HG03159 (cell line): Measurements from ENCODE around the gene GFOD1.
"Not testable (repeated sequence)": the region's sequence is repeated elsewhere in the genome, so short reads cannot be mapped to it uniquely, and the experiment has no call there.

Experiments
- ATAC-seq: cut with Tn5 transposase; IDR thresholded peaks from one replicate; pipeline ENCODE4 v1.9.1; 2021; ENCODE audit warnings: mild to moderate bottlenecking, moderate library complexity; ENCODE audit not compliant: unreplicated experiment

The GFOD1 gene

DNA sequence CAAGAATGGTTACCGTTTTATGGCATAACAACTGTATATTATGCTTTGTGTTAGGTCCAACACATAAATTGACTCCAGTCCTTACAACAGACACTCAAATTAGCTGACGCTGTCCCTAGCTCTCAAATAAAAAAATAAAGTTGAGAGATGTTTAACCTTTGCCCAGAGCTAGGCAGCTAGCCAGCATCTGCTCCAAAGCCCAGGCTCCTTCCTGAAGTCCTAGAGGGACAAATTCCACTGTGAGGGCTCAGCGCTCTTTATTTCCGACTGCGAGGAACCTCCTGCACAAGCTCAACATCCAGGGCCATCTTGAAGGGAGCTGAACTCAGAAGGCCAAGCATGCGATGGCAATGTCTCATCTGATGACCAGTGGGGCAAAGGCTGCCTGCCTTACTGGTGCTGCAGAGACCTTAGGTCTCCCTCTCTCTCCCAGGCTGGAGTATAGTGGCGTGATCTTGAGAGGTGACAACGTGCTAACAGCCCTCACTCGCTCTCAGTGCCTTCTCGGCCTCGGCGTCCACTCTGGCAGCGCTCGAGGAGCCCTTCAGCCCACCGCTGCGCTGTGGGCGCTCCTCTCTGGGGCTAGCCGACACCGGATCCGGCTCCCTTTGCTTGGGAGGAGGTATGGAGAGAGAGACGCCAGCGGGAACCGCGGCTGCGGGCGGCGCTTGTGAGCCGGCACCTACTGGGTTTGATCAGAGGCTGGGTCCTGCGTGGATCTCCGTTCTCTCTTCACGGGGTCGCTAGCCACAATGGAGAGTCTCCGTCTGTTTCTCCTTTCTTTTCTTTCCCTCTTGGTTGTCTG, 24.7 kb upstream of the GFOD1 start:
- no peak for ATAC-seq

DNA sequence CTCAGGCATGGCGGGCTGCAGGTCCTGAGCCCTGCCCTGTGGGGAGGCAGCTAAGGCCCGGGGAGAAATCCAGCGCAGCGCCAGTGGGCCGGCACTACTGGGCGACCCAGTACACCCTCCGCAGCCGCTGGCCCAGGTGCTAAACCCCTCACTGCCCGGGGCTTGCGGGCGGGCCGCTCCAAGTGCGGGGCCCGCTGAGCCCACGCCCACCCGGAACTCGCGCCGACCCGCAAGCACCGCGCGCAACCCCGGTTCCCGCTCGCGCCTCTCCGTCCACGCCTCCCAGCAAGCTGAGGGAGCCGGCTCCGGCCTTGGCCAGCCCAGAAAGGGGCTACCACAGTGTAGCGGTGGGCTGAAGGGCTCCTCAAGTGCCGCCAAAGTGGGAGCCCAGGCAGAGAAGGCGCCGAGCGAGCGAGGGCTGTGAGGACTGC, 23.8 kb upstream of the GFOD1 start:
- not testable (repeated sequence) for ATAC-seq

DNA sequence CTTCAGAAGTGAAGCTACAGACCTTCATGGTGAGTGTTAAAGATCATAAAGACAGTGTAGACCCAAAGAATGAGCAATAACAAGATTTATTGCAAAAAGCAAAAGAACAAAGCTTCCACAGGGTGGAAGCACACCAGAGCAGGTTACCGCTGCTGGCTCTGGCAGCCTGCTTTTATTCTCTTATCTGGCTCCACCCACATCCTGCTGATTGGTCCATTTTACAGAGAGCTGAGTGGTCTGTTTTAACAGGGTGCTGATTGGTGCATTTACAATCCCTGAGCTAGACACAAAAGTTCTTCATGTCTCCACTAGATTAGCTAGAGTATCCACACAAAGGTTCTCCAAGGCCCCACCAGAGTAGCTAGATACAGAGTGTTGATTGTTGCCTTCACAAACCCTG, 23.0 kb upstream of the GFOD1 start:
- ATAC-seq: not testable (repeated sequence)

DNA sequence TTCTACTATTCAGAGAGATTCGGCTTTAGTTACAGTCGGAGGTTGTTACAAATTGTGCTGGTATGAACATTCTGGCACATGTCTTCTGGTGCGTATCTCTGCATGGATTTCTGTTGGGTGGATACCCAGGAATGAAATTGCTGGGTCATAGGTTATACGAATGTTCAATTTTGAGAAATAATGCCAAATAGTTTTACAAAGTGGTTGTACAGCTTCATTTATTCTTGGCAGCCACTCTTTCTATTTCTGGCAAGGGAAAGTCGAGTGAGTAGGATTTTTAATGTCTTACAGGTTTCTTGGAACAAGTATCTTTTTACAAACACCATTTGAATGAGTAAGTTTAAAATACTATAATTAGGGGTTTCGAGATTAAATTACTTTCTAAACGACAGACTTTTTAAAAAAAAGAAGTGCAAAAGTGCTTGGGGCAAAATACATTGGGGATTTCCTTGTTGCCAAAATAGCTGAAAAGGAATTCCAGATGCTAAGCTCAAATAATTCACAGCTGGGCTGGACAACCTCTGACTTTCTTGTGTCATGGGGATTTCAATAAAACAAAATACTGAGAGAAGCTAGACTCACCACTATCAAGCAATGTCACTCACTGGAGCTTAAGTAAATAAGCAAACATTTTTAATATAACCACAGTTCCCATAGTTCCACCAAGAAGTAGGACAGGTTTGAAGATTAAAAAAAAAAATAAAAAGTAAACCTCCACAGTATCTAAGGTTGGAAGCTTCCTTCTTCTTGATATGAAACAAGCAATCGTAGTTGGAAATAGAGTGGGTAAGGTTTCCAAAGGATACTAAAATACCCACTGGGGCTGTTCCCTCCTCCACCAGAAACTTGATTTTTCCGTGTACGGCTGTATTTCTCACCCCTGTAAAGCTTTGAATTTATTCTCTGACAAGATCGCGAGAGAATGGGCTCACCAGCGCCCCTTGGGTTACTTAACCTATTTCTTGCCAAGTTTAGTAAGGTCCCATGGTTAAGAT, 21.6 kb upstream of the GFOD1 start:
- no peak for ATAC-seq

DNA sequence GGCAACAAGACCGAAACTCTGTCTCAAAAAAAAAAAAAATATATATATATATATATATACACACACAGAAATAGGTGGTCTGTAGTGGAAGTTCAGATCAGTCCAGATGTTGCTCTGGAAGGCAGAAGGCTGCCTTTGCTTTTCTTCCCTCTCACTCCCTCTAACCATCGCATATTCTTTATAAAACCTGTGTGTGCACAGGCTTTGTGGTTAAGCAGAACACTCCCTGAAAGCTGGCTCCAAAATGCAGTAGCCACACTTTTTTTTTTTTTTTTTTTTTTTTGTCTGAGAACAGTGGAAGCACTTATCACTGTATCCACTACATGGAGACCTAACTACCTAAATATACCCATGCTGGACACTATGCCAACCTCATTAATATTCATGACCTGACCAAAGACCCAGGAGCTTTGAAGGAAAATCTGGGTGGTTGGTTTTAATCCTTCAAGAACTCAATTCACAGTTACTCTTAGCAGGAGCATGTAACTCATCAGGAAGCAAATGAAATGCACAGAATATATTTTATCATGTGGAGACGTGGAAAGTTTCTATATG, 20.0 kb upstream of the GFOD1 start:
- ATAC-seq: no peak

DNA sequence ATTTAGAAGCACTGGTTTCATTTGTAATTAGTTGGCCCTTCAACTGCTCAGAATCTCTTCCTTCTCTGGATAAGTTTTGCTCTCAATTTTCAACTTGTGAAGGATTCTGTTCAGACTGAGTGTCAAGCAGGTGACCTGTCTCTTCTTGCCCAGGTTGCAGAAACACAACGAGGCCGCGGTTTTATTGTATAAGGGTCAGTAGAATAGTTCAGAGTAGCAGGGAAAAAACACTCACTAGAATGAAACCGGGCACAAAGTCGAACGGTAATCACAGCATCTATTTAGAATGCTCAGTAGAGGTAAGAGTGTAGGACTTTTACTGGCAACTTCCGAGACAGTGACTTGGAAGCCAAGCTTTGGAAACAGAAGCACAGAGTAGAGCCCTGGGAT, 17.9 kb upstream of the GFOD1 start:
- no peak for ATAC-seq

DNA sequence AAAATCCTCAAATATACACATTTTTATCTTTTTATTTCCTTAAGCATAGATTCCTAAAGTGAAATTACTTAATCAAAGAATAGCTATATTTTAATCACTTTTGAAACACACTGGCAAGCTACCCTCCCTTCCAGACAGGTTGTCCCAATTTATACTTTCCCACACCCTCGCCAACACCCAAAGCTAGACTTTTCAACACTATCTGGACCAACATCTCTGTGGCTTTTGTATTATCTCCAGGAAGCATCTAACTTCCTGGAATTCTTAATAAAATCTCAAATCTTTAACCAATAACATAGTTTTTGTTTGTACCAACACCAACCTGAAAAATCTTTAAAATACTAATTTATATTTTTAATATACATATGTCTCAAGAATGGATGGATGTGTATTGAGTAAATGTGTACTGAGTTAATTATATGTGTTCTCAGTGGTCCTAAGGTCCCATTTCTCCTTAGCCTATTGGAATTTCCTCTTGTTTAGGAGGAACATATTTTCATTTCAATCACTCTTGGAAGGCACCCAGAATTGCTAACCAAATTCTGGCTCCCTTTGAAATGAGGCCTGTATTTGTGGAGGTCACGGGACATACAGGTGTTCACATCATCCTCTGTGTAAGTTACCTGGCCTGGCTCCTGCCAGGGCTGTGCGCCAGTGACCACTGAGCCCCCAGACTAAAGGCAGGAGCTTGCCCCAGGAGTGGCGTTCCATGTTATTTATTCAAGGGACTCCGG, 17.4 kb upstream of the GFOD1 start:
- no peak for ATAC-seq

DNA sequence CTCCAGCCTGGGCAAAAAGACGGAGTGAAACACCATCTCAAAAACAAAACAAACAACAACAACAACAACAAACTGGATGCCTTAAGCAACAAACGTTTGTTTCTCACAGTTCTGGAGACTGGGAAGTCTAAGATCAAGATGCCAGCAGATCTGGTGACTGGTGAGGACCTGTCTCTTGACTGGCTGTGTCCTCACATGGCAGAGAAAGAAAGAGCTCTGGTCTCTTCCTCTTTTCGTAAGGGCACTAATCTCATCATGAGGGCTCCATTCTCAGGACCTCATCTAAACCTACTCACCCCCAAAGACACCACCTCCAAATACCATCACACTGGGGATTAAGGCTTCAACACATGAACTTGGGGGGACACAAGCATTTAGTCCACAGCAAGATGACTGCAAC, 13.5 kb upstream of the GFOD1 start:
- ATAC-seq: no peak

DNA sequence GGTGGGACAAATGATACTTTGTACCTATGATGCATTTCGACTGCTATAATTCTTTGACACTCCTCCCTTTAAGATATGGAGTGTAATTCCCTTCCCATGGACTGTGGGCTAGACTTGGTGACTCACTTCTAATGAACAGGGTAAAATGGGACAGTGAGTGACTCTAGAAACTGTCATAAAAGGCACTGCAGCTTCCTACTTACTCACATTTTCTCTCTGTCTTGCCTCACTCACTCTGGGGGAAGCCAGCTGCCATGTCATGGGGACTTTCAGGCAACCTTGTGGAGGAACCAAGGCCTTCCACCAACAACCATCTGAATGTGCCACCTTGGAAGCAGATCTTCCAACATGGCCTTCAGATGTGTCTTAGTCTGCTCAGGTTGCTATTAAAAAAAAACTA, 12.9 kb upstream of the GFOD1 start:
- no peak for ATAC-seq

DNA sequence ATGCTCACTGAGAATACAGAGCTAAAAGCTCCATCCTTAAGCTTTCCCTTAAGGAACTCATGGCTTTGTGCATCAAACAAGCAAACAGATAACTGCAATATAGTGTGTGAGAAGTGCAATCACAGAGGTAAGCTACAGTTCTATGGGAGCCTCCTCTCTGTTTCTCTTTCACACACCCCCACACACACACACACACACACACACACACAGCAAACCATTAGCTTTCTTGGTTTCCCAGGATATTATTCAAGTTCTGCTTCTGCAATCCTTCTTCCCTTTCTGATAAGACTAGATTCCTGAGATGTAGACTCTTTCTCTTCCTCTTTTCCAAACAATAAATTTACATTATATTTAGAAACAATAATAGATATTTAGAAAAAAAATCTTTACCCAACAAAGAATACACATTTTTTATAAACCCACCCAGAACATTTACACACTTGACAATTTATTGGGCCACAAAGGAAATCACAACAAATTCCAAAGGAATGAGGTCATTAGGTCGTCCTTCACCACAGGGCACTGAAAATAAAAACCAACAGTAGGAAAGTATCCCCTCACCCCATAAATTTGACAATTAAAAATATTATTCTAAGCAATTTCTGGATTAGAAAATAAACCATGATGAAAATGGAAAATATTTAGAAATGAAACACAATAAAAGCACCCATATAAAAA, 9.3 kb upstream of the GFOD1 start:
- no peak for ATAC-seq

DNA sequence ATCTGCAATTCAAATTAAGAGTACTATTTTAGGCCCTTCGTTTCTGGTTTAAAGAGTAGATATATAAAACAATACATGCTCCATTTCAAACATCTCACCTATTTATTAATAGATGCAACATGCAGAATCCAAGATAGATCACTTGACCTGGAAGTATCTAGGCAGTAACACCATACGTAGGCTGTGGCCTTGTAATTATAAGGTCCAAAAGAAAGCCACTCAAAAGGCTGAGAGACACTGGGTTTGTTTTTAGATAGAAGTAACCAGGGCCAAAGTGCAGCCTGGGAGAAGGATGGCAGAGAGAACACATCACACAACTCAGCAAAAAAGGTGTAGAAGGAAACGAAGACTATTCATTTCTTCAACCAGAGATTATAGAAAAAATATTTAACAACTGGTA, 8.4 kb upstream of the GFOD1 start:
- no peak for ATAC-seq

DNA sequence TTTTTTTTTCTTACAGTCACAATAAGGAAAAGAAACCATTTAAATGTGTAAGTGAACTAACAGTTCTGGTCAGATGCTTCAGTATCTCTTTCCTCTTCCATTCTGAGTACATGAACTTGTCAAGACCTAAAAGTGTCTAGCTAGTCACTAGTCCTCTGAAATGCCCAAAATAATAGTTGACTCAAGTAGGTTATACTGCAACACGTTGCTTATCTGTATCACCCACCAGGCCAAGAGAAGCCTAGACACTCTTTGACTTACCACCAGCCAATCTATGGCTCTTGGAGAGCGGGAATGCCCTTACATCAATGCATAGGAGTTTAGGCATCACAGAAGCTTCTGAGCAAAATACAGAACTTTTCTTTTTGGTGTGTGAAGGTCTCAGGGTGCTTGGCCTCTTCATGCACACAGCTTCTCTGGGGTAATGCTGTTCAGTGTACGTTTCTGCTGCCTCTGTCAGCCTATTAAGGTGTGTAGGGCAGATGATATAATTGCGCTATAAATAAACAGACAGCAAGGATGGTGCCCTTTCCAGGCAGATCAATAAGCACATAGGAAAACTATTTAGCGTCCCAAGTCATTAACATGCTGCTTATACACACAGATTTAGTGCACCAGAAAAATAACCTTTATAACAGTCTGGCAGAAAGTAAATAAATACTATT, 7.8 kb upstream of the GFOD1 start:
- no peak for ATAC-seq

DNA sequence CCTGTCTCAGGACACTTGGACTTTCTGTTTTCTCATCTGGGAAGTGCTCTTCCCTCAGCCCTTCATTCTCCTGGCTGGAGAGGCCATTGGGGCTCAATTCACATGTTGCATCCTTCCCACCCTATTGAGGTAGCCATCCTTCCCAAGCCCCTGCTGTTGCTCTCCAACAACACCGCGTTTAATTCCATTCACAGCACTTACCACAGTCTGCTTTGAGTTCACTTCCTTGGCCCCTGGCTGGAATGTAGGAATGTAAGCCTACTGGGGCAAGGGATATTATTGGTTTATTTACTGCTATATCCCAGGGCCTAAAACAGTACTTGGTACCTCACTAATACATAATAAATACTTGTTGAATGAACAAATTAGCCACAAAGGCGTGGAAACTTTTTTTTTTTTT, 6.7 kb upstream of the GFOD1 start:
- ATAC-seq: no peak

DNA sequence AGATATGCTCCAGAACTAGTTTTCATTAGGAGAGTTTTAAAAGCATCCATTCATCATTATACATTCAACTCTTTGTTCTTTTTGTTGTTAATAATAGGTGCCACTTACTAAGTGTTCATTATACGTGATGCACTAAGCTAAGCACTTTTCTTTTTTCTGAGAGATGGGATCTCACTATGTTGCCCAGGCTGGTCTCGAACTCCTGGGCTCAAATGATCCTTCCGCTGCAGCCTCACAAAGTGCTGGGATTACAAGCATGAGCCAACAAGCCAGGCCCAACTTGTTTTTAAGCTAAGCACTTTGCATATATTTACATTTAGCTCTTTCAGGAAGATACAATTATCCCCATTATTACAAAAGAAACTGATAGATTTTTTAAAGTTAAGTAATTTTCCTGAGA, 5.7 kb upstream of the GFOD1 start:
- no peak for ATAC-seq

DNA sequence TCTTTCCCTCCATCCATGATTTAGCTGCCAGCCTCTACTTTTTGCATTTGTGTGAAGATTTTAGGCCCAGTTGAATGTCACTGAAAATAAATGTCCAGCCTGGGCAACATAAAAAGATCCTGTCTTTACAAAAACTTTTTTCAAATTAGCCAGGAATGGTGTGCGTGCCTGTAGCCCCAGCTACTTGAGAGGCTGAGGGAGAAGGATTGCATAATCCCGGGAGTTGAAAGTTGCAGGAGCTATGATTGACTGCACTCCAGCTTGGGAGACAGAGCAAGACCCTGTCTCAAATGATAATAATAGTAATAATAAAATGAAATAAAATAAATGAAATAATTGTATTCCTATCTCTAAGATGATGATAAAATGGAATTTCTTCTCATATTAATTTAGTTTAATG, 5.0 kb upstream of the GFOD1 start:
- ATAC-seq: no peak

DNA sequence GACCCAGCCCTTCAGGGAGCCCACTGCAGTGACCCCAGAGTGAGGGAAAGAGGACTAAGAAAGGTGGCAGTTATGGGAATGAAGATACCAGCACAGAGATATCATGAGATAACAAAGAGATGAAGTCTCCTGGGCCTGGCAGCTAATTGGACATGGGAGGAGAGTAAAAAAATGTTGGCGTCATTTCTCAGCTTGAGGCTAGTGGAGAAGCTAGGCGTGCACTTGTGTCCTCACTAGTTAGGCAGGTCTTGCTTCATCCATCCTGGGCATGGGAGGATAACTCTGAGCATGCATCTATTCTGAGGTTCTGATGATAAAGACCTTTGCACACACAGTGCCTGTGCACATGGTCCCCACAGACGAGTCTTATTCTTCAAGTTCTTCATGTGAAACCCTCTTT, 4.1 kb upstream of the GFOD1 start:
- ATAC-seq: no peak

DNA sequence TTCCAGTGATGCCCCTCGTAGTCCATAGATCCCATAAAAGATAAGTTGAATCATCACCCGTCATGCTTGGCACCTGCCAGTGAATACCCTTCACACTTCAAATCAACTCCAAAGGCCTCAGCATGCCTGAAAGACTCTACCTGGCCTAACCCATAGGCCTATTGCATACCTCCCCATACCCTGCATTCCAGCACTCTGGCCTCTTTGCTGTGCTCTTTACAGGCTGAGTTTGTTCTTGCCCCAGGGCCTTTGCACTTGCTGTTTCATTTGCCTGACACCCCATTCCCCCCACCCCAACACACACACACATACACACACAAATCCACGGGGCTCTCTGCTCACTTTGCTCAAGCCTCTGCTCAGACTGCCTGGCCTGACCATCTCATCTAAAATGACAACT, 3.0 kb upstream of the GFOD1 start:
- no peak for ATAC-seq

DNA sequence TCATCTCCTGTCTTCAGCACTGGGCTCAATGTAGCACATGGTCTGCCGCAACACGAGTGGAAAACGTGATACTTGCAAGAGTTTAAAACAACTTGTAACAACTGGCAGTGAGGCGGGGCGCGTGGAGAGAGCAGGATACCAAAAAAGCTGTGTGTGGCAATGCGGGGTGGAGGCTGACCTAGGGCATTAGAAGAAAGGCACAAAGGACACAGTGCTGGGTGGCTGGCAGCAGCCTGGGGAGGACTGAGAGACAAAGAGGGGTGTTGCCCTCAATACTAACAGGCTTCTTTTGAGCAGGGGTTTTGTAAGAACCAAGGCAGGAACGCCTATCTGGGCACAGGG, 1.5 kb upstream of the GFOD1 start:
- ATAC-seq: no peak

DNA sequence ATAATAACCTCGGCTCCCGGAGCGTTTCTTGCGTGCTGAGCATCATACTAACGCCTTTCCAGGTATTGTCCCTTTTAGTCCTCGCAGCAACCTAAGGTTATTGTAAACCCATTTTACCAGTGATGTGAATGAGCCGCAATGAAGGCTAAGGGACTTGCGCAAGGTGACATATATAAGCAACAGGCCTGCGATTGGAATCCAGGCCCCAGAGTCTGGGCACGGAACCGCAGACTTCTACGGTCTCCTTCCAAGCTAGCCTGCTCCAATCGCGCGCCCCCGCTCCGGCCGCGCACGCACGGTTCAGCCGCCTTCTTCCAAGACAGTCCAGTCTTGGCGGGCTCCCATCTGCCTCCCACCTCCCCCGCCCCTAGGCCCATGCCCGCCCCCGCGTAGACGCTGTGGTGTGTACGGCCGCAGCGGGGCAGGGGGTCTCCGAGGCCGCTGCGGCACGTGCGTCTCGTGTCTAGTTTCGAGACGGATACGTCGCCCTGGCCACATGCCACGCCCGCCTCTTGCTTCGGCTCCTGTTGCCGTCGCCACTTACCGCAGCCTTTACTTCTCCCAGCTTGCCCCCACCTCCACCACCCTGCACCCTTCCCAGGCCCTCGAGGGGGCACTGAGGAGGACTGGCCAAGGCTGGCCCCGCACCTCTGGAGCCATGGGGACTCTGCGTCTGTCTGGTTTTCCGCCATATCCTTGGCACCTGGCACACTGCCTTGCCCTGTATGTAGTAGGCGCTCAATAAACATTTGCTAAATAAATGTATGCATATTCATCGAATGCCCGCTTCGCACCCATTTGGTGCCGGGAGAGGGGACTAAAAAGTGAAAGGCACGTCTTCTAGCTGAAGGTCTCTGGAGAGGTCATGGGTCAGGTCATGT, 855 bp upstream of the GFOD1 start:
- no peak for ATAC-seq
